Right lobe of liver (tissue), 6 donors: ENCODE data around the gene CHERP. TPM values are rescaled to one million over a fixed set of nuclear protein-coding genes. Genes with fewer than 3 reads are reported as not detected.
A peak's percentile ranks its signal among the peaks of the same experiment; 100 is the strongest.

ENCODE experiments used
- ATAC-seq, 4 donors: fragments of 200-7000 bp; cut with Tn5 transposase; one replicate each; pipeline ENCODE4 v1.9.1; 2020; ENCODE audit warnings: mild to moderate bottlenecking in 4 of 4, moderate library complexity in 4 of 4
- DNase-seq, 3 donors: peaks; one replicate each; pipeline ENCODE4 v3.0.0-alpha.2; 2020
- H3K27ac ChIP-seq, 3 donors: fragments of 200-600 bp; one replicate each; pipeline ENCODE4 v1.8.0; 2022
- H3K27me3 ChIP-seq, 2 donors: fragments of 200-600 bp; one replicate each; pipeline ENCODE4 v1.8.0; 2022
- H3K36me3 ChIP-seq, 4 donors: fragments of 200-600 bp; sonication (generic) in 1 of 4; one replicate each; pipeline versions ENCODE4 v1.5.1 to v1.8.0; 2017 to 2022; ENCODE audit warnings: control low read depth in 1 of 4
- H3K4me1 ChIP-seq, 4 donors: fragments of 200-600 bp; sonication (generic) in 1 of 4; one replicate each; pipeline versions ENCODE4 v1.5.1 to v1.8.0; 2017 to 2022; ENCODE audit warnings: control low read depth in 1 of 4
- H3K4me3 ChIP-seq, 3 donors: fragments of 200-600 bp; one replicate each; pipeline ENCODE4 v1.8.0; 2022
- H3K9me3 ChIP-seq, 4 donors: fragments of 200-600 bp; sonication (generic) in 1 of 4; one replicate each; pipeline versions ENCODE4 v1.5.1 to v1.8.0; 2017 to 2022; ENCODE audit warnings: control low read depth in 1 of 4
- POLR2A ChIP-seq: fragments of 450-650 bp; IDR thresholded peaks from one replicate; pipeline ENCODE4 v1.6.1; 2017; ENCODE audit warnings: antibody characterized with exemption, mild to moderate bottlenecking
- WGBS: methylation state at CpG from one replicate; pipeline ENCODE4 v1.1.6; 2018; ENCODE audit warnings: low coverage, low lambda C conversion rate; ENCODE audit not compliant: insufficient coverage; ENCODE audit errors: missing lambda C conversion rate; 5-methylcytosine and 5-hydroxymethylcytosine counted together
- intact Hi-C, 2 donors: fragments of 100-400 bp; cut with DNase I; formaldehyde crosslinking; loops; one replicate each; pipeline versions ENCODE4 v1.11.2 to v1.14.1; 2022
- total RNA-seq, 6 experiments: library from RNA; depleted of rRNA in 2 of 6; stranded (reverse); fragments of >200 nt in 2 of 6; fragmentation: NEBNext Ultra II Directional in 3 of 6; extraction: Animal tissue kit (Norgen Biotek cat#: 25700) in 3 of 6; gene quantifications; one replicate each; pipeline versions ENCODE4 v1.1.0 to v1.2.4, GENCODE V29; 2016 to 2023
- TF ChIP-seq, protein P1 (sequence below), 4 donors: fragments of 200-600 bp in 3 of 4; fragments of 450-650 bp in 1 of 4; IDR thresholded peaks; one replicate each; pipeline versions ENCODE4 v1.5.1 to v1.8.0; 2016 to 2022; ENCODE audit warnings: antibody characterized with exemption in 4 of 4, mild to moderate bottlenecking in 2 of 4
- donor health status: DM: no; HTN: yes; CAD: no.
- donor health status: DM: no; HTN: no; CAD: no.
- donor health status: DM: no; HTN: no; CAD: no.
- donor health status: DM: no; HTN: yes; CAD: no.
- donor health status: DM: no; HTN: yes; CAD: no.

The CHERP gene
- total RNA-seq, 6 experiments from 2014 or later, result 6.8 to 26.2 (median 20.6) TPM

DNA sequence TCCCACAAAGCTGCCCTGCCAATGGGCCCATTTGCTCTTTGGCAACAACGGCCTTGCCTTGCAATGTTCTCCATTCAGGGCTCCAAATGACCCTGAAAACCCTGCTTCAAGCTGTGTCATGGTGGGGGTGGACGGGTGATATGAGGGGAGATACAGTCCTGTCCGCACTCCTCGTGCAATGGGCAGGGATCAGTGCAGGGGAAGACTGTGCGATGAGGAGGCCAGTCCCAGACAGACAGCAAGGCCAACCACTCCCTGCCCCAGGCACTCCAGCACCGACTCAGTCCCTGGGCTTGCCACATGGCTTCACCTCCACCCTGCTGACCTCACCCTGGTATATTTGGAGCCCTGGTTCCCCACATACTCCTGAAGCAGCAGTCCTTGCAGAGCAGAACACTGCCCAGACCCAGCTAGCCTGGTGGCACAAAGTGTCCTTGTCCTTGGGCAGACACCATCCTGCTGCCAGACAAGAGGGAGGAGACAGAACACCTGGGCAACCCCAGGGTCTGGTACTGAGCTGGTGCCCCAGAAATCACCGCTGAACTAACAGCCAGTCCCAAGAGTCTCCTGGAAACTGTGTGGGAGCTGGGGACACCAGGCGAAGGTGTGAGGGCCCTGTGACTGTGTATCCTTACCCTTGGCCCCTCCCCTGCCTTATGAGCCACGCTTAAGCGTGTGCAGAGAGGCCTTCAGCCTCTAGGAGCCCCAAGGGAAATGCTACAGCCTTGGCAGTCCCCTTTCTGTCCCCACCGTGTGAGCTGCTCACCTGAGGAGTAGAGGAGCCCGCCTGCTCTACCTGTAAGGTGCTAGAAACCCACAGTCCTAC, 39.1 kb upstream of the CHERP start:
- no peak for ATAC-seq
- intact Hi-C loops, result no loop called here
- WGBS, result 85% methylated on average over 5 of the region's 12 CpGs
- H3K4me1 ChIP-seq, result peaks cover 0 to 28% (median 3%) of the 10 kb centered on the region in 4 donors
- TF ChIP-seq, protein P1, sequence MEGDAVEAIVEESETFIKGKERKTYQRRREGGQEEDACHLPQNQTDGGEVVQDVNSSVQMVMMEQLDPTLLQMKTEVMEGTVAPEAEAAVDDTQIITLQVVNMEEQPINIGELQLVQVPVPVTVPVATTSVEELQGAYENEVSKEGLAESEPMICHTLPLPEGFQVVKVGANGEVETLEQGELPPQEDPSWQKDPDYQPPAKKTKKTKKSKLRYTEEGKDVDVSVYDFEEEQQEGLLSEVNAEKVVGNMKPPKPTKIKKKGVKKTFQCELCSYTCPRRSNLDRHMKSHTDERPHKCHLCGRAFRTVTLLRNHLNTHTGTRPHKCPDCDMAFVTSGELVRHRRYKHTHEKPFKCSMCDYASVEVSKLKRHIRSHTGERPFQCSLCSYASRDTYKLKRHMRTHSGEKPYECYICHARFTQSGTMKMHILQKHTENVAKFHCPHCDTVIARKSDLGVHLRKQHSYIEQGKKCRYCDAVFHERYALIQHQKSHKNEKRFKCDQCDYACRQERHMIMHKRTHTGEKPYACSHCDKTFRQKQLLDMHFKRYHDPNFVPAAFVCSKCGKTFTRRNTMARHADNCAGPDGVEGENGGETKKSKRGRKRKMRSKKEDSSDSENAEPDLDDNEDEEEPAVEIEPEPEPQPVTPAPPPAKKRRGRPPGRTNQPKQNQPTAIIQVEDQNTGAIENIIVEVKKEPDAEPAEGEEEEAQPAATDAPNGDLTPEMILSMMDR (IDR thresholded peaks at IDR 0.05), result no peak
- TF ChIP-seq POLR2A, result no peak
- no peak for DNase-seq
- H3K9me3 ChIP-seq, result no peaks in the 10 kb centered on the region
- peaks cover 0 to 5% (median 2%) of the 10 kb centered on the region in 4 donors for H3K36me3 ChIP-seq
- no peak overlapping the region for H3K4me3 ChIP-seq
- no peaks in the 10 kb centered on the region for H3K27me3 ChIP-seq
- no peak overlapping the region for H3K27ac ChIP-seq

DNA sequence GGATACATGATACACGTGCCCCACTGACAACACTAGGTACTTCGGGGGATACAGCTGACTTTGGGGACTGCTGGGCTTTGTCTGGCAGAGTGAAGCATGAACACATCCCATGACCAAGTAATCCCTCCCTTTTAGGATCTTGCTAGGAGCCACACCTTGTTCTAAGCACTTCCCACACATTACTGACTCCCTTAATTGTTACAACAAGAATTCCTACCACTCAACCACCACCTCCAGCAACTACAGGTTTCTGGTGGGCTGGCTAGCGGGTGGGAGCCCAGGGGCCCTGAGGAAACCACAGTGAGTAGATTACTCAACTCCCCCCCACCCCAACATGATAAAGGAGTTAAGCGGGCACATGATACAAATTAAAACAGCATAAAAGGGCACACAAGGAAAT, 37.1 kb upstream of the CHERP start:
- no peaks in the 10 kb centered on the region for H3K27me3 ChIP-seq
- no peak for TF ChIP-seq POLR2A
- TF ChIP-seq, protein P1 (IDR thresholded peaks at IDR 0.05), result no peak
- H3K4me1 ChIP-seq, result peaks cover 0 to 38% (median 12%) of the 10 kb centered on the region in 4 donors
- no peak overlapping the region for H3K4me3 ChIP-seq
- H3K36me3 ChIP-seq, result peaks cover 0 to 5% (median 2%) of the 10 kb centered on the region in 4 donors
- H3K9me3 ChIP-seq, result no peaks in the 10 kb centered on the region
- intact Hi-C loops, result no loop called here
- H3K27ac ChIP-seq, result no peak overlapping the region
- ATAC-seq (no peak), DNase-seq (no peak)
- 42% methylated on average over 2 of the region's 4 CpGs for WGBS

DNA sequence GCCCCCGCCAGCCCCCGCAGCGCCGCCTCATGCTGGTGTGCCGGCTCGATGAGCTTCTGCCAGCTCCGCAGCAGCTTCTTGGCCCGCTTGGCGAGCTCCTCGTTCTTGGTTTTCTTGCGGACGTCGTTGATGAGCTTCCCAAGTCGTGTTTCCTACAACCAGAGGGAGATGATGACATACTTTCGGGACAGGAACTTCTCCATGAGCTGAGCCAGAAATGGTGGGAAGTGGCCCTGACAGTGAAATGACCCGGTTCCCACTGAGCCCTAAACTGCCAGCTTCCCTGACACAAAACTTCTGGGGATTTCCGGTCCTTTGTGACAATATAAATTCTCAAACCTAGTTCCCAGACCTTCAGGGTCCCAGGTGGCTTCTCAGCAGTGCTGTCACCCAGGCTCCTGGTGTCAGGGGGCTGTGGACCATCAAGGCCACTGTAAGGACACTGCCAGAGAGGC, 35.3 kb upstream of the CHERP start:
- H3K27me3 ChIP-seq, result no peaks in the 10 kb centered on the region
- no CpG with 5 or more reads among the region's 17 CpGs for WGBS
- peaks cover 0 to 42% (median 19%) of the 10 kb centered on the region in 4 donors for H3K4me1 ChIP-seq
- no peak for ATAC-seq
- intact Hi-C loops, result no loop called here
- DNase-seq, result no peak
- H3K27ac ChIP-seq, result no peak overlapping the region
- TF ChIP-seq, protein P1 (IDR thresholded peaks at IDR 0.05), result no peak
- TF ChIP-seq POLR2A, result no peak
- no peaks in the 10 kb centered on the region for H3K9me3 ChIP-seq
- H3K36me3 ChIP-seq, result peaks cover 0 to 5% (median 2%) of the 10 kb centered on the region in 4 donors
- no peak overlapping the region for H3K4me3 ChIP-seq

DNA sequence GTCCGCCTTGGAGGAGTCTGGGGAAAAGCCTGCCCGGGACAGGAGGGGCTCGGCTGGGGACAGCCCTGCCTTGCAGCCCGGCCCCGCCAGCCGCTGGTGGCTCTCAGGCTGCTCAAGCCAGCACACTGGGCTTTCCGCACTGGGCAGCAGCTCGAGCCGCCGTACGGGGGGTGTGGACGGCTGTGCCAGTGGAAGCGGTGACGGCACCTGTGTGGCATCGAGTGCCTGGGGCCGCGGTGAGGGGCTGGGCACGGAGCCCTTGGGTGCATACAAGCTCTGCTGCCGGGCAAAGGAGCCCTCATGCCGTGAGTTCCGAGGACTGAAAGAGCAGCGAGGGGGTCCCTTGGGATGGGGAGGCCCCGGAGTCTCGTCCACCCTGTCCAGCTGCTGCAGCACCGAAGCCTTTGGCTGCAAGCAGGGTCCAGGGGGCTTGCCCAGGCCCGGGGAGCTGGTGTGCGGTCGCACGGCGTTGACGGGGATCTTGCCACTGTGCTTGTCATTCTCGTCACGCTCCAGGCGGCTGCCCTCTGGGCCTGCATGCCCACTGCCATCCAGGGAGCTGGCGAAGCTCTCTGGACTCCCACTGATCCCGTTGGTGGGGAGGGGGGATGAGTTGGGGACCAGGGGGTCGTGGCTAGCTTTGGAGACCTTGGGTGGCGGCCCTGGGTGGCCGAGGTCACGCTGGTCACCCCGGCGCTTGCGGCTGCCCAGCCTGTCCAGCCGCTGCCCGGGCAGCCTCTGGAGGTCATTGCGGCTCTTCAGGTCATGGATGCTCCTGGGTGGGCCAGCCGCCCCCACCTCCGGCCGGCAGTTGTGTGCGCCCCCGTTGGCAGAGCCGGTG, 34.7 kb upstream of the CHERP start:
- Histone ChIP-seq H3K27ac (peak overlapping the region in 2 of 3 donors; percentile 36 to 63), H3K9me3 (no peaks in the 10 kb centered on the region), H3K4me3 (no peak overlapping the region), H3K27me3 (no peaks in the 10 kb centered on the region), H3K4me1 (peaks cover 0 to 37% (median 18%) of the 10 kb centered on the region in 4 donors), H3K36me3 (peaks cover 0 to 5% (median 2%) of the 10 kb centered on the region in 4 donors)
- intact Hi-C loops, result no loop called here
- TF ChIP-seq POLR2A, result no peak
- TF ChIP-seq, protein P1 (IDR thresholded peaks at IDR 0.05), result no peak
- WGBS, result 78% methylated on average over 4 of the region's 52 CpGs
- no peak for ATAC-seq
- DNase-seq, result no peak
